Esophagus mucosa (tissue), 1 donor: ENCODE data around the gene CSE1L. TPM values are rescaled to one million over a fixed set of nuclear protein-coding genes. Genes with fewer than 3 reads are reported as not detected.
"Not testable (repeated sequence)": the region's sequence is repeated elsewhere in the genome, so short reads cannot be mapped to it uniquely, and the experiment has no call there.

ENCODE experiments used
- ATAC-seq: fragments of 200-7000 bp; cut with Tn5 transposase; one replicate; pipeline ENCODE4 v1.9.1; 2020
- total RNA-seq: library from RNA; stranded (reverse); gene quantifications from one replicate; pipeline ENCODE4 v1.2.4, GENCODE V29; 2023
- donor health status: DM: yes; HTN: yes; CAD: no.

CSE1L gene
- total RNA-seq, 1 donor from 2014 or later, result 62.2 TPM

- ATAC-seq, result no peak
Measured at GRCh38 chr20:49078310-49078709, 32.2 kb downstream of the CSE1L start.

- ATAC-seq, result not testable (repeated sequence)
Measured at GRCh38 chr20:49082295-49082694, 36.2 kb downstream of the CSE1L start.

GRCh38 chr20:49091104-49091503, 45.0 kb downstream of the CSE1L start:
- no peak for ATAC-seq

GRCh38 chr20:49091762-49092161, 45.6 kb downstream of the CSE1L start:
- no peak for ATAC-seq

- no peak for ATAC-seq
Measured at GRCh38 chr20:49096203-49096730, 50.2 kb downstream of the CSE1L start.

- ATAC-seq, result no peak
Measured at GRCh38 chr20:49097159-49097558, 51.0 kb downstream of the CSE1L start.

- no peak for ATAC-seq
Measured at GRCh38 chr20:49098136-49098535, 52.0 kb downstream of the CSE1L start.

- ATAC-seq, result no peak
Measured at GRCh38 chr20:49099011-49099410, 52.9 kb downstream of the CSE1L start.

GRCh38 chr20:49100292-49100691, 54.2 kb downstream of the CSE1L start:
- ATAC-seq, result not testable (repeated sequence)

GRCh38 chr20:49100972-49101371, 54.9 kb downstream of the CSE1L start:
- no peak for ATAC-seq

GRCh38 chr20:49103019-49103418, 56.9 kb downstream of the CSE1L start:
- ATAC-seq, result no peak

- no peak for ATAC-seq
Measured at GRCh38 chr20:49103647-49104364, 57.7 kb downstream of the CSE1L start.

- peak; percentile 14 for ATAC-seq
Measured at GRCh38 chr20:49104365-49104648, 58.2 kb downstream of the CSE1L start.

GRCh38 chr20:49104979-49105547, 59.0 kb downstream of the CSE1L start:
- not testable (repeated sequence) for ATAC-seq

GRCh38 chr20:49106328-49106727, 60.2 kb downstream of the CSE1L start:
- no peak for ATAC-seq

- ATAC-seq, result no peak
Measured at GRCh38 chr20:49110767-49111694, 64.9 kb downstream of the CSE1L start.

GRCh38 chr20:49112596-49113274, 66.6 kb downstream of the CSE1L start:
- no peak for ATAC-seq

- ATAC-seq, result no peak
Measured at GRCh38 chr20:49115564-49115963, 69.5 kb downstream of the CSE1L start.

GRCh38 chr20:49118307-49118706, 72.2 kb downstream of the CSE1L start:
- no peak for ATAC-seq

- no peak for ATAC-seq
Measured at GRCh38 chr20:49119988-49120387, 73.9 kb downstream of the CSE1L start.

GRCh38 chr20:49122920-49123319, 76.8 kb downstream of the CSE1L start:
- ATAC-seq, result no peak

- peak; percentile 25 for ATAC-seq
Measured at GRCh38 chr20:49123982-49124381, 77.9 kb downstream of the CSE1L start.

GRCh38 chr20:49132995-49133478, 86.9 kb downstream of the CSE1L start:
- peak; percentile 72 for ATAC-seq
